Right renal cortex interstitium (tissue), 3 donors: ENCODE data around the gene PRR23C. TPM values are rescaled to one million over a fixed set of nuclear protein-coding genes. Genes with fewer than 3 reads are reported as not detected.
"Not testable (repeated sequence)": the region's sequence is repeated elsewhere in the genome, so short reads cannot be mapped to it uniquely, and the experiment has no call there.

ENCODE experiments used
- DNase-seq, 3 donors: peaks; one replicate each; pipeline ENCODE4 v3.0.0-alpha.2; 2013; ENCODE audit warnings: low read depth in 3 of 3, low spot score in 2 of 3
- polyA plus RNA-seq, 3 donors: library from polyadenylated mRNA; unstranded; fragments of 120-200 nt; gene quantifications; one replicate each; pipeline ENCODE4 v1.2.1, GENCODE V29; 2013; ENCODE audit not compliant: insufficient read length in 3 of 3

PRR23C gene
- polyA plus RNA-seq: under 1 TPM in 1 of 3 donors, not detected in 2; 0.06 TPM

DNA sequence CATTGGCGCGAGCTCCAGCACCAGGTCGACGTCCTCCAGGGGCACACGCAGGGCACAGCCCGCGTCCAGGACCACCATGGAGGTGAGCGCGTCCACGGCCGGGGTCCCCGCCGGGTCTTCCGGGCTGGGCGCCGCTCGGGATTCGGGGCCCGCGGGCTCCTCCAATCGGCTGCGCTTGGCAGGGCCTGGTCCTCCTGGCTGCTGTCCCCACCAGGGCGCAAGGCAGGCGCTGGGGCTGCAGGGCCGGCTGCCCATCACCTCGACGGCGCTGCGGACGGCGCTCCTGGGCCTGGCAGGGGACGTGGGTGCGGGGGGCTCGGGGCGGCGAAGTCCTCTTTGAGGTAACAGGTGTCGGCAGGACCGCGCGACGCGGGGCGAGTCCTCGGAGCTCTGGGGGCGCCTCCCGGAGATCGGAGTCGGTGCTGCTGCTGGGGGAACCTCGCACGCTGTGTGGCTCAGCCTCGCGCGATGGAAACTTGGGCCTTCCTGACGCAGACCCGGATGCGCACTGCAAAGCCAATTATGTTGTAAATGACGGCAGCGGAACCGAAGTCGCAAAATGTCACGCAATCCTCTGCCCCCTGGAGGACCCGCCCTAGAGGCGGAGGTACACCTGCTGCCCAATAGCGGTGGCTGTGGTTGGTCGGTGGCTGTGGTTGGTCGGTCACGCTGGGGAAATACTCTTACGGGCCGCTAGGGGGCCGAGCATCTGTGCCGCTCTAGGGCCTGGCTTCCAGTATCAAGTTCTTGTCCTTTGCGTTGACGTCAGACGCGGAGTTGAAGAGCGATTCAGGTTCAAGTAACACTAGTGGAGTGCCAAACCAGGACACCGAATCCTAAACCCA lies at the start of gene PRR23C:
Gene PRR23C, minus strand, starts transcription at position 527 of the 845 bp plus-strand sequence. Its CDS starts 272 bp downstream, at position 255.
- DNase-seq: no peak

DNA sequence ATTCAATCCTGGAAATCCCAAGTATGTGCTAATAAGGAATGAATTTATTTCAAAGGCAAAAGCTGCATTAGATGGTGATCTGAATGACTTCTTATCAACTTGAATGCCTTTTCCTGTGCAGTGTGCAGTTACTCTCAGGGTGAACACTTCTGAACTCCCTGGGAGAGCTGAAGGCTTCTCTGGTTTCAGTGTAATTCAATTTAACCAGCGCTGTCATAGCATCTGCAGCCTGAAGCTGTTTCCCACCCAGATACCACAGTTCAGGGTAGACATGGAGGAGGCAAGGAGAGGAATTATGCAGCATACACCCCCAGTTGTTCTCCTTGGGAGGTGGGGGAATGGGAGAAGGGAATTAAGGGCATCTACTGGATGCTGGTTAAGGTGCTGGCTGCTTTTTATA lies 49.1 kb upstream of the PRR23C start:
- DNase-seq: no peak

DNA sequence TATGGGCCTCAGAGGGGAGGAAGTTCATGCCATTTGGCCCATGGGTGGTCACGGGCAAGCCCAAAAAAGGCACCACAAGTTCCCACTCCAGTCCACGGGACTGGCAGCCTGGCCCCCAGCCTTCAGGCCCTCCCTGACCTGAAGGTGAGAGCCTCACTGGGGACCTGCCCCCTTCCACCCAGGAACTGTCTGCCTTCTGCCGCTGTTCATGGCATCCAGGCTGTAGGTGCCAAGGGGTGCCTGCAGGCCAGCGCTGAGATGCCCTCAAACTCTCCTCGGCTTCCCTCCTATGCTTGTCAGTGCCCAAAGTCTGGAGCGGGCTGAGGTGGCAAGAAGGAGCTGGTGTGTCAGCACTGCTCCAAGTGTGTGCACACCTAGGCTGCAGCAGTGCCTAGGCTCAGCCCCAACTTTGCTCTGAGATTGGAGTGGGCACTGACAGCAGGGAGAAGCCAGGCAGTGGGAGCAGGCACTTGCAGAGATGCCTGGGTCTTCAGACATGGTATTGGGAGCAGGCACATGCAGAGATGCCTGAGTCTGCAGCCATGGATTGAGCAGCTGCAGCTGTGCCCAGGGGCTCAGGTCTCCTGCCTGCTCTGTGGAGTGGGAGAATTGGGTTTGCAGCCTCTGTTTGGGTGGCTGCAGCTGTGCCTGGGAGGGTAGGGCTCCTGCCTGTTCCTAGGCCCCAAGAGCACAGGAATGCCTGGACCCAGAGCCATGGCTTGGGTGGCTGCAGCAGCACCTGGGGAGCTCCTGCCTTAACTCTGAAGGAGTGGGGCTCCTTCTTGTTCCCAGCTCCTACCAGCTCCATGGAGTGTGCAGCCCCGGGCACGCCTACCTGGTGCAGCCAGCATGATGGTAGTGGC lies 44.0 kb upstream of the PRR23C start:
- no peak for DNase-seq

DNA sequence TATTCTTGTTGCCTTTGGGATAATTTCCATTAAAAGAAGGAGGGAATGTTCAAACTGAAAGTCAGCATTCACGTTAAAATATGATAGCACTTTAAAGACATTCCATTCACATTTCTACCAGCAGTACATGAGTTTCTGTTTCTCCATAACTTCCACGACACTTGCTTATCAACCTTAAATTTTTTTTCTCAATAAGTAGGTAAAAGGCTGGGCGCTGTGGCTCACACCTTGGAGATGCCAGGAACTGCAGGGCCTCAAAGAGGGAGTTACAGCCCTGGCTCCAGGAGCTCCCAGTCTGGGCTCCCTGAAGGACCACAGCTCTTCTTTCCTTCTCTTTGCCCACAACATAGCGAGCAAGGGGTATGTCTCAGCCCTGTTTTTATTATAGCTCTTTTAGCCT lies 42.9 kb upstream of the PRR23C start:
- no peak for DNase-seq

DNA sequence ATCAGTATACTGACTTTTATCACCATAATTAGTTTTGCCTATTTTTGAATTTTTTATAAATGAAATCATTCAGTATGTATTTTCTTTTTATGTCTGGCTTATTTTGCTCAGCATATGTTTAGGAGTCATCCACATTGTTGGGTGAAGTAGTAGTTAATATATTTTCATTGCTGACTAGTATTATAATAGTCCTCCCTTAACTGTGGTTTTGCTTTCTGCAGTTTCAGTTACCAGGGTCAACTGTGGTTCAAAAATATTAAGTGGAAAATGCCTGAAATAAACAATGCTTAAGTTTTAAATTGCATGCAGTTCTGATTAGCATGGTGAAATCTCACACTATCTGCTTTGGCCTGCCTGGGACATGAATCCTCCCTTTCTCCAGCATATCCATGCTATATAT lies 39.5 kb upstream of the PRR23C start:
- DNase-seq: no peak

DNA sequence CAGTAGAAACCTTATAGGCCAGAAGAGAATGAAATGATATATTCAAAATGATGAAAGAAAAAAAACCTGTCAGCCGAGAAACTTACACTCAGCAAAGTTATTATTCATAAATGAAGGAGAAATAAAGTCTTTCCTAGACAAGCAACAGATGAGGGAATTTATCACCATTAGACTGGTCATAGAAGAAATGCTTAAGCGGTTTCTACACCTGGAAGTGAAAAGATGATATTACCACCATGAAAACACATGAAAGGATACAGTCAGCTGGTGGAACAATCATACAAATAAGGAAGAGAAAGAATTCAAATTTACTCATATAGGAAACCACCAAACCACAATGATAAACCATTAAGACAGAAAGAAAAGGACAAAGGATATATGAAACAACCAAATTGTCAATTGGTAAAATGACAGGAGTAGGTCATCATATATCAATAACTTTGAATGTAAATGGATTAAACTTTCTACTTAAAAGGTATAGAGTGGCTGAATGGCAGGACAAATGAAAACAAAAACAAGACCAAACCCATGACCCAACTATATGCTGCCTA lies 29.9 kb upstream of the PRR23C start:
- DNase-seq: no peak

DNA sequence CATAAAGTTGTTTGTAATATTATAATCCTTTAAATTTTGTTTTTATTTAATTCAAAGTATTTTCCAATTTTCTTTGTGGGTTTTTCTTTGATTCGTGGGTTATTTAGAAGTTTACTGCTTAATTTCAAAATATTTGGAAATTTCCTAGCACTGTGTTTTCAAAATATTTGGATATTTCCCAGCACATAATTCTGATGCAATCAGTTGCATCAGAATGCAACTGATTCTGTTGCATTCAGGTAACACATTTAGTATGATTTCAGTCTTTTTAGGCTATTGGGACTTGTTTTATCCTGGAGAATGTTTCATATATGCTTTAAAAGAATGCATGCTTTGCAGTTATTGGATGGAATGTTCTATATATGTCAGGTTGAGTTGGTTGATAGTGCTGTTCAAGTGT lies 18.2 kb upstream of the PRR23C start:
- DNase-seq: no peak

DNA sequence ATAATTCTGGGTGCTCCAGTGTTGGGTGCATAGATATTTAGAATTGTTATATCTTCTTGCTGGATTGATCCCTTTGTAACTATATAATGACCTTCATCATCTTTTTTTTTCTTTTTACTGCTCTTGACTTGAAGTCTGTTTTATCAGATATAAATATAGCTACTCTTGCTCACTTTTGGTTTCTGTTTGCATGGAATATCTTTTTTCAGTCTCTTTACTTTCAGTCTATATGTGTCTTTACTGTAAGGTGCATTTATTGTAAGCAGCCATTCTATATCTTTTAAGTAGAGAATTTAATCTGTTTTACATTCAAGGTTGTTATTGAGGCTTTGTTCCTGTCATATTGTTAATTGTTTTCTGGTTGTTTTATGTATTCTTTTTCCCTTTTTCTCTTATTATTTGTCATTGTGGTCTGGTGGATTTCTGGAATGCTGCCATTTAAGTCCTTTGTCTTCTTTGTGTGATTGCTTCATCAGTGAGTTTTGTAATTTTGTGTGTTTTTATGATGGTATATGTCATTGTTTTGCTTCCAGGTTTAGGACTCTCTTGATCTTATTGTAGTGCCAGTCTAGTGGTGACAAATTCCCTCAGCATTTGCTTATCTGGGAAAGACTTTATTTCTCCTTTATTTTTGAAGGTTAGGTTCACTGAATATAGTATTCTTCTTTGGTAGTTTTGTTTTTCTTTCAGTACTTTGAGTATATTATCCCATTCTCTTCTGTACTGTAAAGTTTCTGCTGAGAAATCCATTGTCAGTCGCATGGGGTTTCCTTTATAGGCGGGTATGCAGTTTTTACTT lies 8.3 kb upstream of the PRR23C start:
- DNase-seq: no peak

DNA sequence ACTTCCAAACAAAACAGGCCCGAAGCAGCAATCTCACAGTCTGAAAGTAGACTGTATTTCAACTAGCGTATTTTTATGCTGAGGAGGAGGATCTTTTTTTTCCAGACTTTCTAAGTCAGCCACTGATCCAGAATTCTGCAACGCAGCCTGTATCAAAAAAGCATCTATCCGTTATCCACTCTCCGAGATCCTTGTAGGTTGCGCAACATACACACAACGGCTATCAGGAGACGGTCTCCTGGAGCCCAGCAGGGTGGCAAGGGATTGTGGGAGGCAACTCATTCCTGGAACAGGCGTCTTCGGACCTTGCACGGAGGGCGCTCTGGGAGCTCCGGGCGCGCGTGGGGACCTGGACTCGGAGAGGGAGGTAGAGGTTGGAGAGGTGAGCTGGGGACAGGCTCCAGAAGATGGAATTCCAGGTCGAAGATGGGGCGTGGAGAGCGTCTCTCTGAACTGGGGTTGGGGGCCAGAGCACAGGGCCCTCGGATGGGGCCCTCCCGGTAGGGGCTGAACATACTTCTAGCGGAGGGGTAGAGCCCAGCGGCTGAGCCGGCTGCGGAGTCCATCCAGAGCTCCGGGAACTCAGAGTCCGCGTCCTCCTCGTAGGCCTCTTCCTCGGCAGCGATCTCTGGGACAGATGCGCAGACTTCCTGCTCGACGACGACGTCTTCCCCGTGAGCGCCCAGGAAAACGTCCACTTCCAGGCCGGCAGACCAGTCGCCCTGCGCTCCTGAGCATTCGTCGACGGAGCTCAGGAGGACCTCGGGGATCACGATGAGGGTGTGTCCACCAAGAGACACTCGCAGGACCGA lies 932 bp downstream of the PRR23C start:
- no peak for DNase-seq

DNA sequence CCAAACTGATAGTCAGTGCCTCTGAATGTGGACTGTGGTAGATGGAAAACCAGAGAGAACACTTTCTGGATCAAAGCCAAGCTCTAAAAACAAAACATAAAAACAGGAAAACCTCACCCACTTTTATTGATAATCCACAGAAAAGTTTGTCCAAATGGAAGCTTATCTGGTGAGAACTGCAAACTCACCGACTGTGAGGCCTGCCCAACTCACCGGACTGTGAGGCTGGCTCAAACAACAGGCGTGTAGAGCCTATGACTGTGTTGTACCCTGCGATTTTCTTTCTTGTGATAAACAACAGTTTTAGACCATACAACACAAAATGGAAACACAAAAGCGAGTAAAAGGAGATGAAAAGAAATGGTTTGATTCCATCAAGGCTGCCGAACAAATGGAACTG lies 7.2 kb downstream of the PRR23C start:
- DNase-seq: no peak

DNA sequence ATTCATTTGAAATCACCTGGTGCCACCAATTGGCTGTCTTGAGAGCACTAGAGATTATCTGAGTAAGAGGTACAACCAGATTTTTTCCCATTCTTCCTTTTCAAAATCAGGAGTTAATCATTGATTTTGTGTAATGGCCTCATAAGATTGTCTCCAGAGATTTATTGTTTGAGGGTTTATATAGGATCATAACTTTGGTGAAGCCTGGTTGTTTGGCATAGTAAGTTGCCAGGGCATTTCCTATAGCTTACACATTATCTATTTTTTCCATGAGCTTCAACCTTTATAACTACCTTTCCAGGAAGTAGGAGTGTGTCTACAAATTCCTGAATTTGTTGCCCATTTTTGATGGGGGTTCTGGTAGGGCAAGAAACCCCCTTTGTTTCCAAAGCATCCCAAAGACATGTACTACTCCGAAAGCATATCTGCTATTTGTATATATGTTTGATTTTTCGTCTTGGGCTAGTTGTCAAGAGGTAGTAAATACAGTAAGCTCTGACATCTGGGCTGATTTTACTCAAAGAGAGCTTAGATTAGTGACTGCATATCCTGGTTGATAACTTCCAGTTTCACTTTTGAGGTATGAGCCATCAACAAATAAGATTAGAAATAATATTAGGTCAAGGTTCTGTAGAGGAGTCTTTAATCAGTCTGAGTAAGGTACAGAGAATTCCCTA lies 12.2 kb downstream of the PRR23C start:
- DNase-seq: no peak

DNA sequence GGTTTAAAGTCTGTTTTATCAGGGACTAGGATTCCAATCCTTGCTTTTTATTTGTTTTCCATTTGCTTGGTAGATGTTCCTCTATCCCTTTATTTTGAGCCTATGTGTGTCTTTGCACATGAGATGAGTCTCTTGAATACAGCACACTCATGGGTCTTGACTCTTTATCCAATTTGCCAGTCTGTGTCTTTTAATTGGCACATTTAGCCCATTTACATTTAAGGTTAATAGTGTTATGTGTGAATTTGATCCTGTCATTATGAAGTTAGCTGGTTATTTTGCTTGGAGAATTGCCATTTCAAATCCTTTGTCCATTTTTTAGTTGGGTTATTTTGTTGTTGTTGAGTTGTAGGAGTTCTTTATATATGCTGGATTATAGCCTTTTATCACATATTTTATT lies 14.1 kb downstream of the PRR23C start:
- not testable (repeated sequence) for DNase-seq

DNA sequence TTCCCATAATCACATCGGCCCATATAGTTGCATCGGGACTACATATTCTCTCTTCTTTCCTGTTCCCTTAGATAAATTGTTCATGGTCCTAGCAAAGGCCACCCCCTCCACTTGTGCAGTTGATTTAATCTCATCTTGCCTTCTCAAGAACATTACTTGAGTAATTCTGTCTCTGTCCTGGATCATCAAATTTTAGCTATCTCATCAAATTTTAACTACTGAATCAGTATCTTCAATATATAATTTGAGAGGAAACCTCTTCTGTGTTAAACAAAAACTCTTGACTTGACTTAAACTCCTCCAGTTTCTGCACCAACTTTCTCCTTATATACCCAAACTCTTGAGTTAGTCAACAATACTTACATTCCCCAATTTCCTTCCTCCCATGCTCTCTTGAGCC lies 19.7 kb downstream of the PRR23C start:
- DNase-seq: no peak

DNA sequence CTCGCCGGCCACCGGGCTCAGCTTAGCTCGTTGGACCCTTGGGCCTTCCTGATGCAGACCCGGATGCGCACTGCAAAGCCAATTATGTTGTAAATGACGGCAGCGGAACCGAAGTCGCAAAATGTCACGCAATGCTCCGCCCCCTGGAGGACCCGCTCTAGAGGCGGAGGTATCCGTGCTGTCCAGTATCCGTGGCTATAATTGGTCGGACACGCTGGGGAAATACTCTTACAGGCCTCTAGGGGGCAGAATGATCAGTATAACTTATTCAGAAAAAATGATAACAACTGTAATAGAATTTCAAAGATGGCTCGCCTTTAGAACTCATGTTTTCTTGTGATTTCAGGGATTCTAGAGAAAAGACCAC lies 23.8 kb downstream of the PRR23C start, which contains the start of gene PRR23B:
Gene PRR23B, minus strand, starts transcription at position 59 of the 367 bp plus-strand sequence. CDS start 265 bp downstream, outside the sequence.
- DNase-seq: no peak

DNA sequence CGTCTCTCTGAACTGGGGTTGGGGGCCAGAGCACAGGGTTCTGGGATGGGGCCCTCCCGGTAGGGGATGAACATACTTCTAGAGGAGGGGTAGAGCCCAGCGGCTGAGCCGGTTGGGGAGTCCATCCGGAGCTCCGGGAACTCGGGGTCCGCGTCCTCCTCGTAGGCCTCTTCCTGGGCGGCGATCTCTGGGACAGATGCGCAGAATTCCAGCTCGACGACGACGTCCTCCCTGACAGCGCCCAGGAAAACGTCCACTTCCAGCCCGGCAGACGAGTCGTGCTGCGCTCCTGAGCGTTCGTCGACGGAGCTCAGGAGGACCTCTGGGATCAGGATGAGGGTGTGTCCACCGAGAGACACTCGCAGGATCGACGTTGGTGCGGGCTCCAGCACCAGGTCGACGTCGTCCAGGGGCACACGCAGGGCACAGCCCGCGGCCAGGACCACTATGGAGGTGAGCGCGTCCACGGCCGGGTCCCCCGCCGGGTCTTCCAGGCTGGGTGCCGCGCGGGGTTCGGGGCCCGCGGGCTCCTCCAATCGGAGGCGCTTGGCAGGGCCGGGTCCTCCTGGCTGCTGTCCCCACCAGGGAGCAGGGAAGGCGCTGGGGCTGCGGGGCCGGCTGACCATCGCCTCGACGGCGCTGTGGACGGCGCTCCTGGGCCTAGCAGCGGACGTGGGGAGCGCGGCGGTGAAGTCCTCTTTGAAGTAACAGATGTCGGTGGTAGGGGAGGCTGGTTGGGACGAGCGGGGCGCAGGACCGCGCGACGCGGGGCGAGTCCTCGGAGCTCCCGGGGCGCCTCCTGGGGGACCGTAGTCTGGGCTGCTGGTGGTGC lies 24.4 kb downstream of the PRR23C start:
- DNase-seq: no peak

DNA sequence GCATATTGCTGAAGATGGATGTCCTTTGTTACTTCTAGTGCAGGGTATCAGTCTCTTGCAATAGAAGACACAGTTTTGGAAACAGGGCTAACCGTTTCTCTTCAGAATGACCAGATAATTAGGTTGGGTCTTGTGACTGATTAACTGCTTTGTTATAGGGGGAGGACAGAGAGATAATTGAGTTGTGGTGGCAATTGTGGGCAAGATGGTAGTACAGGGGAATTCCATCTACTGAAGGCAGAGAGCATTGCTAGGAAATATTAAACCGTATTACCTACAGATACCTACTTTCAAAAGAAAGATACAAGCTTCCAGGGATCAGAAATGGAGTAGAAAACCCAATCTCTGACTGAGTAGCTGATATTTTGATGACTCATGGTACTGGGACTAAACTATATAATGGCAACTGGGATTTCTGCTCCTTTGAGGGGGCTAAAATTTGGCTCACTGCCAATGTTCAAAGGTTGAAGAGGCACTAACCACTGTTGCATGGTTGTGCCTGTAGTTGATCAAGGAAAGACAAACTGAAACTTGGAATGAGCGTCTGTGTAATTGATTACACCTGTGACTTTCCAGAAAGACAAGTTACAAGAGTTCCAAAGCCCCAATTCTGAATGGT lies 28.2 kb downstream of the PRR23C start:
- no peak for DNase-seq

DNA sequence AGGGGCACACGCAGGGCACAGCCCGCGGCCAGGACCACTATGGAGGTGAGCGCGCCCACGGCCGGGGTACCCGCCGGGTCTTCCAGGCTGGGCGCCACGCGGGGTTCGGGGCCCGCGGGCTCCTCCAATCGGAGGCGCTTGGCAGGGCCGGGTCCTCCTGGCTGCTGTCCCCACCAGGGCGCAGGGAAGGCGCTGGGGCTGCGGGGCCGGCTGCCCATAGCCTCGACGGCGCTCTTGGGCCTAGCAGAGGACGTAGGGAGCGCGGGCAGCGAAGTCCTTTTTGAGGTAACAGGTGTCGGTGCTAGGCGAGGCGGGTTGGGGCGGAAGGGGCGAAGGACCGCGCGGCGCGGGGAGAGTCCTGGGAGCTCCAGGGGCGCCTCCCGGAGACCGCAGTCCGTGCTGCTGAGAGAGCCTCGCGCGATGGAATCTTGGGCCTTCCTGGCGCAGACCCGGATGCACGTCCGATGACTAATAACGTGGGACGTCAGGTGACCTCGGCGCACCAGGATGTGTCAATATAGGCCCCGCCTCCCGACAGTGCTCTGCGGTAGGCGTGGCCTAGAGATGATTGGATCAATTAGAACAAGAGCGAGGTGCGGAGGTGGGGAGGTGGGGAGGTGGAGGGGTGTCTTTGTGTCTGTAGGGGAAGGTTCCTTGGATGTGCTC lies 38.5 kb downstream of the PRR23C start, which contains the start of gene PRR23A:
Gene PRR23A, minus strand, starts transcription at position 218 of the 666 bp plus-strand sequence. Its CDS starts 0 bp downstream, at position 218.
- DNase-seq: no peak
